BLaER1 treated with 17β-estradiol and CSF1 and Interleukin-3, amounts not matched to agents 10 nM and 100 nM (cell line): Measurements from ENCODE around the gene EIF2AK3.

ENCODE experiments used
- H3K27ac ChIP-seq, 11 experiments: shearing (Covaris generic); formaldehyde crosslinking; 2 replicates each; pipeline ENCODE4 v1.8.1; 2022
- H3K27me3 ChIP-seq, 11 experiments: shearing (Covaris generic); formaldehyde crosslinking; 2 replicates each; pipeline ENCODE4 v1.8.1; 2022
- H3K36me3 ChIP-seq, 11 experiments: shearing (Covaris generic); formaldehyde crosslinking; 2 replicates each; pipeline ENCODE4 v1.8.1; 2022
- H3K4me1 ChIP-seq, 10 experiments: shearing (Covaris generic); formaldehyde crosslinking; 2 replicates each; pipeline ENCODE4 v1.8.1; 2022
- H3K4me2 ChIP-seq, 11 experiments: shearing (Covaris generic); formaldehyde crosslinking; 2 replicates each; pipeline ENCODE4 v1.8.1; 2022
- H3K4me3 ChIP-seq, 10 experiments: shearing (Covaris generic); formaldehyde crosslinking; 2 replicates each; pipeline ENCODE4 v1.8.1; 2022
- H3K9ac ChIP-seq, 11 experiments: shearing (Covaris generic); formaldehyde crosslinking; 2 replicates each; pipeline ENCODE4 v1.8.1; 2022
- H3K9me3 ChIP-seq, 11 experiments: shearing (Covaris generic); formaldehyde crosslinking; replicated peaks in 1 of 11; 2 replicates each; pipeline ENCODE4 v1.8.1; 2022
- H4K20me1 ChIP-seq, 11 experiments: shearing (Covaris generic); formaldehyde crosslinking; 2 replicates each; pipeline ENCODE4 v1.8.1; 2022
- Cebpa-rat ChIP-seq, 11 experiments: shearing (Covaris generic); IDR thresholded peaks; 2 replicates each; pipeline ENCODE4 v1.8.1; 2022

The EIF2AK3 gene

GRCh38 chr2:88600038-88600465, 27.2 kb downstream of the EIF2AK3 start:
- TF ChIP-seq Cebpa-rat (IDR thresholded peaks at IDR 0.05): peak in 1 of 11 experiments; percentile 48; a peak in 1 of 22 replicates

GRCh38 chr2:88599527-88599926, 27.7 kb downstream of the EIF2AK3 start:
- H3K36me3 ChIP-seq: peaks cover 0 to 44% (median 18%) of the 10 kb centered on the region in 11 experiments; a peak in 15 of 22 replicates
- H3K4me1 ChIP-seq: peaks cover 40 to 85% (median 69%) of the 10 kb centered on the region in 10 experiments
- H3K4me2 ChIP-seq: peak overlapping the region; percentile 54 to 92 (median 66)
- no peak for TF ChIP-seq Cebpa-rat (IDR thresholded peaks at IDR 0.05)
- no peaks in the 10 kb centered on the region for H3K27me3 ChIP-seq
- H3K4me3 ChIP-seq: peak overlapping the region in 1 of 10 experiments; percentile 33; a peak in 1 of 20 replicates
- peaks cover 0 to 24% (median 0%) of the 10 kb centered on the region in 11 experiments; a peak in 2 of 22 replicates for H4K20me1 ChIP-seq
- peaks cover 0 to 14% (median 0%) of the 10 kb centered on the region in 11 experiments; a peak in 3 of 22 replicates for H3K9me3 ChIP-seq
- H3K9ac ChIP-seq: peak overlapping the region in 3 of 11 experiments; percentile 21 to 56 (median 36); a peak in 4 of 22 replicates
- peak overlapping the region in 9 of 11 experiments; percentile 16 to 72 (median 41); a peak in 15 of 22 replicates for H3K27ac ChIP-seq

More at GRCh38 chr2:88600038-88600465, 27.2 kb downstream of the EIF2AK3 start:
- Histone ChIP-seq H3K4me3 (peak overlapping the region in 1 of 10 experiments; percentile 33; a peak in 2 of 20 replicates), H3K9me3 (peaks cover 0 to 14% (median 0%) of the 10 kb centered on the region in 11 experiments; a peak in 3 of 22 replicates), H3K4me2 (peak overlapping the region; percentile 54 to 92 (median 66)), H3K36me3 (peaks cover 0 to 39% (median 15%) of the 10 kb centered on the region in 11 experiments; a peak in 14 of 22 replicates), H3K9ac (peak overlapping the region in 4 of 11 experiments; percentile 12 to 56 (median 22); a peak in 3 of 22 replicates), H3K4me1 (peaks cover 42 to 90% (median 73%) of the 10 kb centered on the region in 10 experiments), H3K27me3 (no peaks in the 10 kb centered on the region), H3K27ac (peak overlapping the region in 10 of 11 experiments; percentile 5 to 72 (median 41); a peak in 14 of 22 replicates), H4K20me1 (peaks cover 0 to 24% (median 0%) of the 10 kb centered on the region in 11 experiments; a peak in 2 of 22 replicates)

- H3K36me3 ChIP-seq: peaks cover 19 to 61% (median 40%) of the 10 kb centered on the region in 11 experiments
- H3K27me3 ChIP-seq: no peaks in the 10 kb centered on the region
- no peak for TF ChIP-seq Cebpa-rat (IDR thresholded peaks at IDR 0.05)
- no peak overlapping the region for H3K9ac ChIP-seq
- peaks cover 25 to 62% (median 45%) of the 10 kb centered on the region in 10 experiments for H3K4me1 ChIP-seq
- H3K9me3 ChIP-seq: peaks cover 0 to 14% (median 0%) of the 10 kb centered on the region in 11 experiments; a peak in 3 of 22 replicates
- no peak overlapping the region for H3K4me3 ChIP-seq
- H3K27ac ChIP-seq: no peak overlapping the region
- H3K4me2 ChIP-seq: peak overlapping the region in 2 of 11 experiments; percentile 74 to 92; a peak in 4 of 22 replicates
- H4K20me1 ChIP-seq: peaks cover 0 to 24% (median 0%) of the 10 kb centered on the region in 11 experiments; a peak in 2 of 22 replicates
Measured at GRCh38 chr2:88597168-88597567, 30.1 kb downstream of the EIF2AK3 start.

GRCh38 chr2:88596141-88596830, 31.0 kb downstream of the EIF2AK3 start:
- Histone ChIP-seq H3K27ac (no peak overlapping the region), H3K9me3 (peaks cover 0 to 14% (median 0%) of the 10 kb centered on the region in 11 experiments; a peak in 3 of 22 replicates), H3K4me3 (no peak overlapping the region), H3K27me3 (no peaks in the 10 kb centered on the region), H3K4me1 (peaks cover 22 to 59% (median 36%) of the 10 kb centered on the region in 10 experiments), H3K9ac (no peak overlapping the region), H4K20me1 (peaks cover 0 to 24% (median 0%) of the 10 kb centered on the region in 11 experiments; a peak in 2 of 22 replicates), H3K36me3 (peaks cover 19 to 63% (median 40%) of the 10 kb centered on the region in 11 experiments), H3K4me2 (peak overlapping the region in 1 of 11 experiments; percentile 18; a peak in 3 of 22 replicates)
- no peak for TF ChIP-seq Cebpa-rat (IDR thresholded peaks at IDR 0.05)

GRCh38 chr2:88591698-88592097, 35.6 kb downstream of the EIF2AK3 start:
- Histone ChIP-seq H3K4me3 (no peak overlapping the region), H3K9ac (peak overlapping the region in 1 of 11 experiments; percentile 18; a peak in 2 of 22 replicates), H3K4me1 (peaks cover 0 to 15% (median 0%) of the 10 kb centered on the region in 10 experiments; a peak in 6 of 20 replicates), H3K27ac (no peak overlapping the region), H3K27me3 (no peaks in the 10 kb centered on the region), H4K20me1 (0 out of 22 replicates have a peak, but pooled peaks cover 0 to 4% (median 0%) of the 10 kb centered on the region in 11 experiments), H3K4me2 (no peak overlapping the region; a peak in 1 of 22 replicates), H3K36me3 (peaks cover 46 to 88% (median 78%) of the 10 kb centered on the region in 11 experiments), H3K9me3 (peaks cover 0 to 11% (median 0%) of the 10 kb centered on the region in 11 experiments; a peak in 2 of 22 replicates)
- TF ChIP-seq Cebpa-rat (IDR thresholded peaks at IDR 0.05): no peak

- Histone ChIP-seq H3K9me3 (peaks cover 0 to 5% (median 0%) of the 10 kb centered on the region in 11 experiments; a peak in 2 of 22 replicates), H3K27ac (no peak overlapping the region), H3K36me3 (peaks cover 46 to 88% (median 79%) of the 10 kb centered on the region in 11 experiments), H3K4me1 (peaks cover 0 to 9% (median 0%) of the 10 kb centered on the region in 10 experiments; a peak in 5 of 20 replicates), H4K20me1 (no peaks in the 10 kb centered on the region), H3K27me3 (no peaks in the 10 kb centered on the region), H3K4me2 (no peak overlapping the region; a peak in 1 of 22 replicates), H3K4me3 (no peak overlapping the region), H3K9ac (no peak overlapping the region; a peak in 3 of 22 replicates)
- no peak for TF ChIP-seq Cebpa-rat (IDR thresholded peaks at IDR 0.05)
Measured at GRCh38 chr2:88590998-88591613, 36.2 kb downstream of the EIF2AK3 start.

GRCh38 chr2:88585969-88586368, 41.3 kb downstream of the EIF2AK3 start:
- H3K27me3 ChIP-seq: no peaks in the 10 kb centered on the region
- H4K20me1 ChIP-seq: no peaks in the 10 kb centered on the region
- TF ChIP-seq Cebpa-rat (IDR thresholded peaks at IDR 0.05): no peak
- H3K9me3 ChIP-seq: no peaks in the 10 kb centered on the region
- H3K9ac ChIP-seq: no peak overlapping the region
- H3K36me3 ChIP-seq: peaks cover 68 to 100% (median 93%) of the 10 kb centered on the region in 11 experiments
- no peak overlapping the region for H3K4me3 ChIP-seq
- H3K4me1 ChIP-seq: no peaks in the 10 kb centered on the region
- no peak overlapping the region for H3K27ac ChIP-seq
- no peak overlapping the region for H3K4me2 ChIP-seq

- Histone ChIP-seq H3K9me3 (no peaks in the 10 kb centered on the region), H3K9ac (no peak overlapping the region), H4K20me1 (no peaks in the 10 kb centered on the region), H3K4me2 (no peak overlapping the region), H3K36me3 (peaks cover 58 to 100% (median 92%) of the 10 kb centered on the region in 11 experiments), H3K4me3 (no peak overlapping the region), H3K27me3 (no peaks in the 10 kb centered on the region), H3K4me1 (no peaks in the 10 kb centered on the region), H3K27ac (no peak overlapping the region)
- TF ChIP-seq Cebpa-rat (IDR thresholded peaks at IDR 0.05): no peak
Measured at GRCh38 chr2:88582030-88582429, 45.2 kb downstream of the EIF2AK3 start.
